GM12892 (cell line): Measurements from ENCODE around the gene WDR7.

Experiments
- POLR2A ChIP-seq: IDR thresholded peaks from 2 replicates; pipeline ENCODE4 v1.6.1; 2011; ENCODE audit warnings: low read depth, low read length, control low read depth
- POLR2AphosphoS5 ChIP-seq: IDR thresholded peaks from 2 replicates; pipeline ENCODE4 v1.6.1; 2011; ENCODE audit warnings: low read depth, low read length, control low read depth

- TF ChIP-seq POLR2AphosphoS5 (no peak), POLR2A (no peak)
Measured at GRCh38 chr18:56853961-56854360, 202.8 kb downstream of the WDR7 start.
